Measurements from ENCODE around the gene CHSY1.

- TF ChIP-seq CTCF (conservative IDR thresholded peaks at IDR 0.05; ENCODE audit: low read length) (no peak), EZH2phosphoT487 (IDR thresholded peaks at IDR 0.05; ENCODE audit: borderline replicate concordance, low read depth, low read length) (no peak)
Observed at GRCh38 chr15:101151288-101151687, 100.6 kb downstream of the CHSY1 start.
